ENCODE data around the gene SFTA2. TPM values are rescaled to one million over a fixed set of nuclear protein-coding genes. Genes with fewer than 3 reads are reported as not detected.
A peak's percentile ranks its signal among the peaks of the same experiment; 100 is the strongest.

Gene SFTA2
- total and polyA plus RNA-seq, 9 of the 15 experiments (the other 6 are each of a cell fraction or from before 2014, with no cell fraction given), result not detected

DNA sequence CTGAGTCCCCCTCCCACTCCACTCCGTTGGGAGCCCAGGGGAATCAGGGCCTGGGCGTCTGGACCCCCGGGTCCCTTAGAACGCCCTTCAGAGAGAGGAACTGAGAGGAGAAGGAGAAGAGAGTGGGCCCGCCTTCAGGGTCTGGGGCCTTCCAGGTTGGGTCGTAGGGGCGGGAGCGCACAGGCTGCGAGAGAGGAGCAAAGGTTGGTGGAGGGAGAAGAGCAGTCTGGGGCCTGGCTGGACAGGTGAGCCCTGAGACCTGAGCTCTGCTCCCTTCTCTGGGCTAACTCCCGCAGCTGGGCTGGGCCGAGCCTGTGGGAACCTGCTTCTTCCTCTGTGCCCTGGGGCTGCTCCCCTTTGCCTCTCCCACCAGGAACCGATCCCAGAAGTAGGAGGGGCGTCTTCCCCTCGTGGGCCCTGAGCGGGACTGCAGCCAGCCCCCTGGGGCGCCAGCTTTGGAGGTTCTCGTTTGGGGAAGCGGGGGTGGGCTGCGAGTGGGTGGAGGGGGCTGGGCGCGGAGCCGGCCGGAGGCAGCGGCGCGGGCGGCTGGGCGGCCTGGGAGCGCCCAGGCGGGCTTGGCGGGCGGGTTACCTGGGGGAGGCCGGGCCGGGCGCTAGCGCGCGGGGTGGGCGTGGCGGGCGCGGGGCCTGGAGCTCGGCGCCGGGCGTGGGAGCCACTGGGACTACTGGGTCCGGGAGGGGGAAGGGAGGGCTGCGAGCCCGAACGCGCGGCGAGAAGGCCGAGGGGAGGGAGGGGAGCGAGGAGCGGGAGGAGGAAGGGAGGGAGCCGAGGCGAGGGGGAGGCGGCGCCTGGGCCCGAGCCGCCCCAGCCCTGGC, 48.1 kb downstream of the SFTA2 start, which contains the start of gene DDR1 (continued):
- TF ChIP-seq FOXA3 (CRISPR knock-in tag; conservative IDR thresholded peaks at IDR 0.05 in 1 of 2, IDR thresholded peaks at IDR 0.05 in 1 of 2) (no peak), SPI1 (IDR thresholded peaks at IDR 0.05; ENCODE audit: borderline replicate concordance, low read depth, low read length) (no peak), CTCFL (IDR thresholded peaks at IDR 0.05; ENCODE audit: borderline replicate concordance, insufficient read depth, low read depth, low read length, poor library complexity, severe bottlenecking) (no peak), FOXP1 (CRISPR knock-in tag; IDR thresholded peaks at IDR 0.05) (no peak), SMARCE1 (IDR thresholded peaks at IDR 0.05) (no peak), SMARCA4 (IDR thresholded peaks at IDR 0.05) (no peak), ZNF655 (CRISPR knock-in tag; IDR thresholded peaks at IDR 0.05) (no peak), MIER1 (IDR thresholded peaks at IDR 0.05; ENCODE audit: low read depth) (no peak), ZNF445 (CRISPR knock-in tag; IDR thresholded peaks at IDR 0.05; ENCODE audit: low read depth) (no peak), KDM5B (IDR thresholded peaks at IDR 0.05; ENCODE audit: insufficient replicate concordance, low read depth, low read length) (peak; percentile 44)
- TF ChIP-seq, protein P1, sequence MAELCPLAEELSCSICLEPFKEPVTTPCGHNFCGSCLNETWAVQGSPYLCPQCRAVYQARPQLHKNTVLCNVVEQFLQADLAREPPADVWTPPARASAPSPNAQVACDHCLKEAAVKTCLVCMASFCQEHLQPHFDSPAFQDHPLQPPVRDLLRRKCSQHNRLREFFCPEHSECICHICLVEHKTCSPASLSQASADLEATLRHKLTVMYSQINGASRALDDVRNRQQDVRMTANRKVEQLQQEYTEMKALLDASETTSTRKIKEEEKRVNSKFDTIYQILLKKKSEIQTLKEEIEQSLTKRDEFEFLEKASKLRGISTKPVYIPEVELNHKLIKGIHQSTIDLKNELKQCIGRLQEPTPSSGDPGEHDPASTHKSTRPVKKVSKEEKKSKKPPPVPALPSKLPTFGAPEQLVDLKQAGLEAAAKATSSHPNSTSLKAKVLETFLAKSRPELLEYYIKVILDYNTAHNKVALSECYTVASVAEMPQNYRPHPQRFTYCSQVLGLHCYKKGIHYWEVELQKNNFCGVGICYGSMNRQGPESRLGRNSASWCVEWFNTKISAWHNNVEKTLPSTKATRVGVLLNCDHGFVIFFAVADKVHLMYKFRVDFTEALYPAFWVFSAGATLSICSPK (IDR thresholded peaks at IDR 0.05; ENCODE audit: borderline replicate concordance), result no peak
- TF ChIP-seq, protein P2, sequence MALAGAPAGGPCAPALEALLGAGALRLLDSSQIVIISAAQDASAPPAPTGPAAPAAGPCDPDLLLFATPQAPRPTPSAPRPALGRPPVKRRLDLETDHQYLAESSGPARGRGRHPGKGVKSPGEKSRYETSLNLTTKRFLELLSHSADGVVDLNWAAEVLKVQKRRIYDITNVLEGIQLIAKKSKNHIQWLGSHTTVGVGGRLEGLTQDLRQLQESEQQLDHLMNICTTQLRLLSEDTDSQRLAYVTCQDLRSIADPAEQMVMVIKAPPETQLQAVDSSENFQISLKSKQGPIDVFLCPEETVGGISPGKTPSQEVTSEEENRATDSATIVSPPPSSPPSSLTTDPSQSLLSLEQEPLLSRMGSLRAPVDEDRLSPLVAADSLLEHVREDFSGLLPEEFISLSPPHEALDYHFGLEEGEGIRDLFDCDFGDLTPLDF (CRISPR knock-in tag; IDR thresholded peaks at IDR 0.05), result no peak
- TF ChIP-seq, protein P3, sequence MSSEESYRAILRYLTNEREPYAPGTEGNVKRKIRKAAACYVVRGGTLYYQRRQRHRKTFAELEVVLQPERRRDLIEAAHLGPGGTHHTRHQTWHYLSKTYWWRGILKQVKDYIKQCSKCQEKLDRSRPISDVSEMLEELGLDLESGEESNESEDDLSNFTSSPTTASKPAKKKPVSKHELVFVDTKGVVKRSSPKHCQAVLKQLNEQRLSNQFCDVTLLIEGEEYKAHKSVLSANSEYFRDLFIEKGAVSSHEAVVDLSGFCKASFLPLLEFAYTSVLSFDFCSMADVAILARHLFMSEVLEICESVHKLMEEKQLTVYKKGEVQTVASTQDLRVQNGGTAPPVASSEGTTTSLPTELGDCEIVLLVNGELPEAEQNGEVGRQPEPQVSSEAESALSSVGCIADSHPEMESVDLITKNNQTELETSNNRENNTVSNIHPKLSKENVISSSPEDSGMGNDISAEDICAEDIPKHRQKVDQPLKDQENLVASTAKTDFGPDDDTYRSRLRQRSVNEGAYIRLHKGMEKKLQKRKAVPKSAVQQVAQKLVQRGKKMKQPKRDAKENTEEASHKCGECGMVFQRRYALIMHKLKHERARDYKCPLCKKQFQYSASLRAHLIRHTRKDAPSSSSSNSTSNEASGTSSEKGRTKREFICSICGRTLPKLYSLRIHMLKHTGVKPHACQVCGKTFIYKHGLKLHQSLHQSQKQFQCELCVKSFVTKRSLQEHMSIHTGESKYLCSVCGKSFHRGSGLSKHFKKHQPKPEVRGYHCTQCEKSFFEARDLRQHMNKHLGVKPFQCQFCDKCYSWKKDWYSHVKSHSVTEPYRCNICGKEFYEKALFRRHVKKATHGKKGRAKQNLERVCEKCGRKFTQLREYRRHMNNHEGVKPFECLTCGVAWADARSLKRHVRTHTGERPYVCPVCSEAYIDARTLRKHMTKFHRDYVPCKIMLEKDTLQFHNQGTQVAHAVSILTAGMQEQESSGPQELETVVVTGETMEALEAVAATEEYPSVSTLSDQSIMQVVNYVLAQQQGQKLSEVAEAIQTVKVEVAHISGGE (CRISPR knock-in tag; IDR thresholded peaks at IDR 0.05), result no peak
- TF ChIP-seq, protein P4, sequence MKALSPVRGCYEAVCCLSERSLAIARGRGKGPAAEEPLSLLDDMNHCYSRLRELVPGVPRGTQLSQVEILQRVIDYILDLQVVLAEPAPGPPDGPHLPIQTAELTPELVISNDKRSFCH (CRISPR knock-in tag; IDR thresholded peaks at IDR 0.05), result no peak
- TF ChIP-seq, protein P4 (tag; IDR thresholded peaks at IDR 0.05), result no peak

Measured in K562 (cell line).